H1 (cell line): ENCODE data around the gene ADD1. TPM values are rescaled to one million over a fixed set of nuclear protein-coding genes. Genes with fewer than 3 reads are reported as not detected.

Source experiments
- BACH1 ChIP-seq: IDR thresholded peaks from 2 replicates; pipeline ENCODE4 v1.6.1; 2012; ENCODE audit warnings: low read length, improper control_type of control experiment
- CBX8 ChIP-seq: fragments of 300-800, 300-1000 bp; sonication (generic); IDR thresholded peaks from 2 replicates; pipeline ENCODE4 v1.7.1; 2016; ENCODE audit warnings: low read depth, low read length, borderline replicate concordance
- polyA plus RNA-seq, 7 experiments: library from polyadenylated mRNA; depleted of rRNA in 3 of 7; stranded (reverse) in 5 of 7; unstranded in 2 of 7; fragments of >200 nt in 5 of 7; fragments of 200-250 nt in 2 of 7; gene quantifications; 1 replicate in 5 of 7; 2 replicates in 1 of 7; 4 replicates in 1 of 7; pipeline versions ENCODE4 v1.2.1 to v1.2.3, GENCODE V29; 2011 to 2013; ENCODE audit warnings: missing spikeins in 2 of 7, mixed read lengths in 2 of 7
- total RNA-seq: library from RNA; stranded (reverse); fragmentation: NEBNext Ultra II Directional; extraction: Animal tissue kit (Norgen Biotek cat#: 25700); gene quantifications from 2 replicates; pipeline ENCODE4 v1.2.1, GENCODE V29; 2021

Gene ADD1
- total and polyA plus RNA-seq, 2 of the 8 experiments (the other 6 are each of a cell fraction or from before 2014, with no cell fraction given): 113 to 143 TPM

DNA sequence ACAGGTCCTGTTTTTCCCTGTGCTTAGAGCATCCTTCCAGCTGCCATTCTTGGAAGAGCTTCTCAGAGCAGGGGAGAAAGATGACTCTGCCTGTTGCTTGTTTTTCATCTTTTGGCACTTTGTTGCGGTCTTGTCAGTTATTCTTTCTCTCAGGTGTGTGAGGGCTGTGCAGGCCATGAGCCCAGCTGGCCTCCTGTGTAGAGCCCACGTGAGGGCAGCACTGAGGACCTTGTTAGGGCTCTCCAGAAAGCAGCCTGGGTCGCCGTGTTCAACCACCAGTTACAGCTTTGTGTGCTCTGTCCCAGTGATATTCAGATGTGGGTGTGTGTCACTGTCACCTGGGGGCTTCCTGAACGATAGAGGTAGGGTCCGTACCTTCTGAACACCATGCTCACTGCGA, 66.8 kb downstream of the ADD1 start (continued):
- TF ChIP-seq BACH1 (no peak), CBX8 (no peak)
